ENCODE results near the gene R3HDML.

GRCh38 chr20:44328428-44328827, 8.4 kb upstream of the R3HDML start:
- TF ChIP-seq POLR2A (IDR thresholded peaks at IDR 0.05; ENCODE audit: low read length) (no peak), GATA1 (IDR thresholded peaks at IDR 0.05; ENCODE audit: low read depth, low read length) (no peak)

All from erythroblast (primary cell).